DMS153 treated with DMSO at 0.1 percent for 48 hours (cell line): ENCODE measurements around the gene NOL9.

Experiments
- DNase-seq: peaks from one replicate; lab custom pipeline; 2025; ENCODE audit not compliant: unreplicated experiment; lab: John Stamatoyannopoulos, UW

The NOL9 gene

GRCh38 chr1:6473156-6473555 lies 81.2 kb downstream of the NOL9 start:
- no peak for DNase-seq

- DNase-seq: no peak
These were observed 81.9 kb downstream of the NOL9 start for GRCh38 chr1:6472391-6472790.

GRCh38 chr1:6471970-6472368 lies 82.3 kb downstream of the NOL9 start:
- no peak for DNase-seq
